Endometrial microvascular endothelial cells (primary cell): ENCODE measurements around the gene MGMT. TPM values are rescaled to one million over a fixed set of nuclear protein-coding genes. Genes with fewer than 3 reads are reported as not detected.

Source experiments
- in situ Hi-C: cut with HindIII; loops from 2 replicates; pipeline ENCODE4 v1.10.0; 2017; ENCODE audit warnings: low sequenced_read_pairs, low pct_unique_long_range_greater_than_20kb; ENCODE audit errors: inconsistent ontology term
- total RNA-seq: library from RNA; depleted of rRNA; stranded (reverse); fragments of >200 nt; gene quantifications from one replicate; pipeline ENCODE4 v1.2.3, GENCODE V29; 2015; ENCODE audit errors: inconsistent ontology term

Gene MGMT
- total RNA-seq, 1 donor from 2014 or later = 2.0 TPM

DNA sequence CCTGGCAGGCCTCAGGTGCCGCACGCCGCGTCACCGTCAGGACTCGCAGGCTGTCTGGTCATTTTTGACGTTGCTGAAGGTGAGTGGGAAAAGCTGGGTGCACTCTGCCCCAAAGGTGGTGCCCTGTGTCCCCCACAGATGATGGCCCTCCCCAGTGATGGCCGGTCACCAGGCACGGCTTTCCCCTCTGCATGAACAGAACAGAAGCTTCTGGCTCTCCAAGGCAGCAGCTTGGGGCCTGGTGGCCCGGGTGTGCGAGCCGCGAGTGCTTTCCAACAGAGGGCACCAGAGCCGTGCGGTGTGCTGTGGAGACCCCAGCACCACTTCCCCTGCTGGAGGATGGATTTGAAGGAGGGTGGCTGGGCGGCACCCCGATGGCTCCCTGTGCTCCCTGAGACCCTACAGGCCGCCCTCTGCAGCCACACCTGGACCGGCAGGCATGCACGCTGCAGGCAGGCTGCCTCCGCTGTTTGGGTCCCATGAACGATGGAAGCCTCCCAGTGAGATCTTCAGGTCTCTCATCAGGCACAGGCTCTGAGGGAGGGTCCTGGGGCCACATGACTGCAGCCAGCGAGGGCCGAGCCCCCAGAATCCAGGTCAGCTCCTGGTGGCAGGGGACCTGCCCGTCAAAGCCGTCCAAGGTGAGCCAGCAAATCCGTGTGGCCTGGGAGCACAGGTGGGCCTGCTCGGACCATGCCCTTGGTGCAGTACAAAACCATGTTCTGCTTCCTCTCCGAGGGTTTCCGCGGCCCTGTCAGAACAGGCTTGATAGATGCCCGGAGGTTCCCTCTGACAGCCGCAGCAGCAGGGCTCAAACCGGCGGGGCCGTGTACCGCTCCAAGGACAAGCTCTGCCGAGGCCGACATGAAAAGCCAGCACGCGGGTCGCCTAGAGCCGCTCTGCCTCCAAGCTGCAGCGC is 301.7 kb downstream of the MGMT start:
- in situ Hi-C loops = no loop called here

DNA sequence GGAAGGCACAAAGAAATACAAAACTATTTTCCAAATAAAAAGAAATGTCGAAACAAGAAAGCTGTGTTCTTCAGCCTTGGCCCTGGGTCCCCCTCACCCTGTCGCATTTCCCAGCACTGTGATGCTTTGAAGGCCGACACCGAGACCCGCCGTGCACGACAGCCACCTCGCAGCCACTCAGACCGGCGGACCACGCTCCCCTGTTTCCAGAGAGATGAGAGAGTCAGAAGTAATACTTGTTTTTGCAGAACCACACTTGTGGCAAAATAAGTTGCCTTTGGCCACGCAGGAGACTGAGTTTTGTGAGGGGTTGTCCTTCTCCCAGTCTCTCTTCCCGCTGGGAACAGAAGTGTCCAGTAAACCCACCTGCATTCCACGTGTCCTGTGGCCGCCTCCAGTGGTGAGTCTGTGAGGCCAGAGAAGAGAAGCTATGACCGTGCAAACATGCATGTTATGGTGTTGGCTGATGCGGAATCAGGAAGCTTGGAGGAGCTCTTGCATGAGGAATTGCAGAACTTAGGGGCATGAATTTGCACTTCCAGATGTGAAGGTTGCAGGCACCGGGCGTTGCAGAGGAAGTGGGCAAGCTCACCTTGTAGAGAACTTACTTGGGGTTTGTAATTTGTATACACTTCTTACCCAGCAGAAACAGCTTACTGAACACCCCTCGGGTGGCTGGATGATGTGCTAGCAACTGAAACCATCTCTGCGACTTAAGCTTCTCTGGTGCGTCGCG is 302.5 kb downstream of the MGMT start:
- in situ Hi-C loops = no loop called here

GRCh38 chr10:129770286-129770685 is 303.2 kb downstream of the MGMT start:
- in situ Hi-C loops = no loop called here

GRCh38 chr10:129771024-129771423 is 304.0 kb downstream of the MGMT start:
- in situ Hi-C loops = no loop called here

DNA sequence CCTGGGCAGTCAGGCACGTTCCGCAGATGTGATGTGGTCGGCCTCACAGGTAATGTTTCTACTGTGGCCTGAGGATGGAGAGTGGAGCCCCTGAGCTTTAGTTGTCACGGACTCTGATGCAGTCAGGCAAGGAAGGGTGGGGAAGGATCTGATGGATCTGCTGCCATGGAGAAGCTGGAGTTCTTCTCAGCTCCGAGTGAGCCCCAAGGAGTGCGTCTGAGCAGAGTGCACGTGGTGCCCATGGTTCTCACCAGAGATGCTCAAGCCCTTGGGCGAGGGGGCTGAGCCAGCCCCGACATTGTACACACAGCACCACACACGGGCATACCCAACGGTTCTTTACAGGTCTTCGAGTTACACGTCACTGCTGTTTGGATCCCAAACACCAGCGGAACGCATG is 304.5 kb downstream of the MGMT start:
- in situ Hi-C loops = no loop called here

DNA sequence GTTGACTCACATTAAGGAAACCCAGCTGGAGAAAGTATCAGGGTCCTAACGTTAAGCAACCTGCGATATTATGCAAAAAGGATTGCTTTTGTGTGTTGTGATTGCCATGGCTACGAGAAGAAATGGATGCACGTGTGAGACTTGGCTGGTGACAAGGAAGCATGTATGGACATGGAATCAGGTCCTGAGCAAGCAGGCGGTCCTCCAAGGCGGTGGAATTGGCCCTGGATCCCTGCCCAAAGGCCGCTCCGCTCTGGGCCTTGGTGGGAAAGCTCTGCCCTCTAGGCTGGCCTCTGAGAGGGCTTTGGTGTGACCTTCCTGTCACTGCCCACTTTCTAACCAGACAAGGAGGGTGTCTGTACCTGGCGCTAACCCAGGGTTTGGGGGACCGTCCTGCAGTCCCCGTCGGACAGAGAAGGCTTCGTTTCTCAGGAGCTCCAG is 305.0 kb downstream of the MGMT start:
- in situ Hi-C loops = no loop called here

GRCh38 chr10:129772468-129773358 is 305.7 kb downstream of the MGMT start:
- in situ Hi-C loops = no loop called here

DNA sequence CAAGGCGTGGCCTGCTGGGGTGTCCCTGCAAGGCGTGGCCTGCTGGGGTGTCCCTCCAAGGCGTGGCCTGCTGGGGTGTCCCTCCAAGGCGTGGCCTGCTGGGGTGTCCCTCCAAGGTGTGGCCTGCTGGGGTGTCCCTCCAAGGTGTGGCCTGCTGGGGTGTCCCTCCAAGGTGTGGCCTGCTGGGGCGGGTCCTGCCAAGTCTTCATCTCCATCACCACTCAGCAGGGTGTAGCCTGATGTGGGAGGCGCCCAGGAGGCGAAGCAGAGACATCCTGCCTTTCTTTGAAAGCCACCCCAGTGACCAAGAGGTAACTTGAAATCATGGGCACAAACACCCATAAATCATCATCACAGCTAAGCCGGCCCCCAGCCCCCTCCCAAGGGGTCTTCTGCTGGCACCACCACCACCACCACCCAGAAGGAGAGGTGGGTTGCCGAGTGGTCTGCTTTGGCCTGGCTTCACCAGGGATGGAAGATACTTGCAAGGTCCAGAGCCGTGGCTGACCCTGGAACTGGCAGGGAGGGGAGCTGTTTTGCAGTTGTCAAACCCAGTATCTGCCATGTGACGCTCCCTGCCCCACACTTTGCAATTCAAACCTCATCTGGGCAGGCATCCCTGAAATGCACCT is 306.4 kb downstream of the MGMT start:
- in situ Hi-C loops = no loop called here

DNA sequence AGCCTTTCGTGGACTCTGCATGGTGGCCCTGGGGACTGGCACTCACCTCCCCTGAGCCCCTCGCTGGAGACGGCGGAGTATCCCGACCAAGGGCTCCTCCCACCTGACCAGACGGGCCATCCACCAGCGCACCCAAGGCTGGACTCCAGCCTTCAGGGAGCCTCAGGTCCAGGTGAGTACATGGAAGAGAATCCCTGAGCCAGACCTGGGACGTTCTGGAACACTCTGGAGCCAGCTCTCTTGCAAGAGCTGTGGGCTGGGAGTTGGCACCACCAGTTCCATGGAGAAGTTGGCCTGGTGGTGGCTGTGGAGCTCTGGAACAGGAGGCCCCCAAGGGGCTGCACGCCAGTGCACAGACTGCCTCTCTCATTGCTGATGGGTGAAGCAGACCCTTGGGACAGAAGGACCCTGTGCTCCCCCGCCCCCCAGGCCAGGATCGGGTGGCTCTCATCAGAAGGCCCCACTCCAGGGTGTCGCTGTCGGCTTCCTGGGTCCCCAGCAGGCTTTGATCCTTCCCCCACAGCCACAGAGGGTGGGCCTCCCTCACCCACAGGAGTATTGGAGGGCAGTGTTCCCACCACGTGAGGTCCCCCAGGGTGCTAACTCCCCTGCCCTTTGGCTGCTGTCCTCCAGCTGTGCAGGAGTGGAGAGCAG is 307.2 kb downstream of the MGMT start:
- in situ Hi-C loops = no loop called here

- in situ Hi-C loops = no loop called here
Measured at GRCh38 chr10:129774736-129775401, 307.8 kb downstream of the MGMT start.

GRCh38 chr10:129775681-129776080 is 308.6 kb downstream of the MGMT start:
- in situ Hi-C loops = no loop called here

DNA sequence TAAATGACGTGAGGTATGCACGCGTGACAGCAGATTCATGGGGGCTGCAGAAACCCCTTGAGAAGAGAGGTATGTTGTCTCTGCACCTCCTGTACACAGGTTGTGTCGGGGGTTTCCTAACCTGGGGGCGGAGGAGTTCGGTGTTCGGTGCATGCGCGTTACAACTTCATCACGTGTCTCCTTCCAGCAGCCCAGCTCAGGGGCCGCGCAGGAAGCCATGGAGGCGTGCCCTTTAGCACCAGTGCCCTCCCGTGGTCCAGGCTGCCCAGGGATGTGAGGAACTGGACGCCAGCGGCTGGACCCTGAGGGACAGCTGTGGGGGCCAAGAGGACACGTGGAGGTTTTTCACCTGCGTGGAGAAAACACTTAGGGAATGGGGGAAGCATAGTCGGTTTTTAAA is 310.6 kb downstream of the MGMT start:
- in situ Hi-C loops = no loop called here

DNA sequence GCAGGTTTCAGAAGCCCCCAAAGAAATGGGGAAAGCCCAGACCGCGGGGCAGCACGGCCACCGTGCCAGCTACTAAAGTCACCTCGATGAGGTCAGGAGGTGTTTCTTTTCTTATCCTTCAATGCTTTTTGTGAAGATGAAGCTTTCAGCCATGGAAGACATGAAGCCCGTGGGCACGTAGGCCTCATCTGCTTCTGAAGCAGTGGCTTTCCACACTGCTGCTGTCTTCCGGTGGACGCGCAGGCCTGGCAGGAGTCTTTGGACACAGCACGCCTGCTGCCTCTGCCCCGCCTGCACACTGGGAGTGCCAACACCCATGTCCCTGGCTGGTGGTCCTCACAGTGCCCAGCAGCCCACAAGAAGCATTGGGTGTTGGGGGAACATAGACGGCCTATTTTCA is 311.5 kb downstream of the MGMT start:
- in situ Hi-C loops = no loop called here

- in situ Hi-C loops = no loop called here
Measured at GRCh38 chr10:129779126-129780111, 312.4 kb downstream of the MGMT start.

GRCh38 chr10:129780198-129780597 is 313.2 kb downstream of the MGMT start:
- in situ Hi-C loops = no loop called here

DNA sequence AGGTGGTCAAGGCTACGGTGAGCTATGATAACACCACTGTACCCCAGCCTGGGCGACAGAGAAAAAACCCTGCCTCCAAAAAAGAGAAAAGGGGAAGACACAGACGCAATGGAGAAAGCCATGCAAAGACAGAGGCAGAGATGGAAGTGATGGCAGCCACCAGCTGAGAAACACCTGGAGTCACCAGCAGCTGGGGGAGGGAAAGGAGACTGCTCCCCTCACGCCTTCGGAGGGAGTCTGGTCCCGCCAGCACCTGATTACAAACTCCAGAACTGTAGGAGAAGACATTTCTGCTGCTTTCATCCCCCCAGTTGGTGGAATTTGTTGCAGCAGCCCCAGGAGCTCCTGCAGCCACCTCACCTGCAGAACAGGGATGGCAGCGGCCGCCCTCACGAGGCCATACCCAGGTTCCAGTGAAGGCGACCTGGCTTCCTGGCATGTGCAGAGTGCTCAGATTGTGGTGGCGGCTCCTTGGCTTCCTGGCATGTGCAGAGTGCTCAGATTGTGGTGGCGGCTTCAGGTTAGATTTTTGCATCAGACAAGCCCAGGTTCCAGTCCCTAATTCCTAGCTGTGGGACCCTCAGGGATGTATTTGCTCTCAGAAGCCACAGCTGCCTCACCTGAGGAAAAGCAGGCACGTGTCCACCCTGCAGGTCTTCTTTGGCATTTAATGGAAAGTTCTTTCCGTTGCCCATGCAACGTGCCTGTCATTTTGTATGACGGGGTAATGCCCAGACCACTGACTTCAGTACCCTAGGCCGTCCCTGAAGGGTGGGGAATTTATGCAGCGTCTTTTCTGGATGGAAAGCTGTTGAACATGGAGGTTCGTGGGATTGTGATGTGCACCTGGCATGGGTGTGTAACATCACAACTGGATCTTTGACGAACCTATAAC is 314.1 kb downstream of the MGMT start:
- in situ Hi-C loops = no loop called here
